A549 (cell line): ENCODE results near the gene NDNF. TPM values are rescaled to one million over a fixed set of nuclear protein-coding genes. Genes with fewer than 3 reads are reported as not detected.

ENCODE experiments used
- ATAC-seq, 2 experiments: fragments of 200-7000 bp in 1 of 2; fragments of >200 bp in 1 of 2; cut with Nextera tagmentation in 1 of 2; cut with Tn5 transposase in 1 of 2; 3 replicates each; pipeline versions ENCODE4 v1.8.0 to v1.9.1; 2018 to 2020; ENCODE audit warnings: mild to moderate bottlenecking in 1 of 2, moderate library complexity in 1 of 2
- CTCF ChIA-PET: fragments of 300-600 bp; sonication (Branson Sonifier 250); formaldehyde crosslinking; extraction: SDS; loops from one replicate; lab custom pipeline; 2021; ENCODE audit warnings: antibody characterized with exemption, inconsistent platforms; lab: Yijun Ruan, JAX
- POLR2A ChIA-PET: fragments of 350-600 bp; formaldehyde crosslinking; extraction: SDS; loops from one replicate; lab custom pipeline; 2021; ENCODE audit warnings: antibody characterized with exemption, inconsistent platforms; lab: Yijun Ruan, JAX
- DNase-seq, 2 experiments: peaks; one replicate each; pipeline versions ENCODE4 v3.0.0 to v3.0.0-alpha.2; 2011 to 2016; ENCODE audit warnings: low read depth in 1 of 2, low spot score in 1 of 2
- FAIRE-seq: peaks from 2 replicates; lab custom pipeline; 2011; peaks lifted over from hg19 to GRCh38; lab: Jason Lieb, UNC
- H3K27ac ChIP-seq, 2 experiments: fragments of >200 bp; sonication (Bioruptor Twin); formaldehyde crosslinking; 3 replicates each; pipeline ENCODE4 v1.5.1; 2016 to 2017
- H3K4me1 ChIP-seq: fragments of >200 bp; sonication (Bioruptor Twin); formaldehyde crosslinking; 3 replicates; pipeline ENCODE4 v1.6.1; 2016
- H3K4me2 ChIP-seq: fragments of >200 bp; sonication (Bioruptor Twin); formaldehyde crosslinking; 3 replicates; pipeline ENCODE4 v1.6.1; 2016
- H3K4me3 ChIP-seq: fragments of >200 bp; sonication (Bioruptor Twin); formaldehyde crosslinking; 3 replicates; pipeline ENCODE4 v1.5.1; 2016
- H3K9me3 ChIP-seq: fragments of >200 bp; sonication (Bioruptor Twin); formaldehyde crosslinking; 3 replicates; pipeline ENCODE4 v1.6.1; 2016
- ATOH8 ChIP-seq: fragments of 250-450 bp; sonication (Bioruptor Pico); IDR thresholded peaks from 2 replicates; pipeline ENCODE4 v1.5.0; 2020; ENCODE audit warnings: low read depth, mild to moderate bottlenecking, moderate library complexity
- CBX8 ChIP-seq: fragments of 200-600 bp; sonication (generic); IDR thresholded peaks from 2 replicates; pipeline ENCODE4 v1.6.1; 2016
- CHD4 ChIP-seq: fragments of 200-600 bp; sonication (generic); IDR thresholded peaks from 2 replicates; pipeline ENCODE4 v1.6.1; 2016; ENCODE audit warnings: antibody characterized with exemption, mild to moderate bottlenecking, borderline replicate concordance
- E2F6 ChIP-seq: IDR thresholded peaks from 2 replicates; pipeline ENCODE4 v1.6.1; 2012; ENCODE audit warnings: low read depth, borderline replicate concordance
- EHMT2 ChIP-seq: fragments of 200-600 bp; sonication (generic); IDR thresholded peaks from 2 replicates; pipeline ENCODE4 v1.6.1; 2016; ENCODE audit warnings: antibody characterized with exemption, low read depth, mild to moderate bottlenecking, moderate library complexity
- EP300 ChIP-seq, 2 experiments: fragments of >200 bp; sonication (Bioruptor Twin); formaldehyde crosslinking; IDR thresholded peaks; 2 replicates in 1 of 2; 3 replicates in 1 of 2; pipeline ENCODE4 v1.6.1; 2016 to 2017
- FOSB ChIP-seq: fragments of 250-450 bp; sonication (Bioruptor Pico); IDR thresholded peaks from 2 replicates; pipeline ENCODE4 v1.5.0; 2020; ENCODE audit warnings: mild to moderate bottlenecking, moderate library complexity
- FOSL2 ChIP-seq, 2 experiments: fragments of 450-650 bp in 1 of 2; fragments of >200 bp in 1 of 2; sonication (Bioruptor Twin) in 1 of 2; formaldehyde crosslinking; IDR thresholded peaks; 2 replicates each; pipeline versions ENCODE4 v1.5.0 to v1.6.1; 2016 to 2020; ENCODE audit warnings: mild to moderate bottlenecking in 1 of 2, moderate library complexity in 1 of 2
- FOXS1 ChIP-seq: fragments of 250-450 bp; sonication (Bioruptor Pico); IDR thresholded peaks from 2 replicates; pipeline ENCODE4 v1.5.0; 2020; ENCODE audit warnings: mild to moderate bottlenecking, moderate library complexity
- HEYL ChIP-seq: fragments of 250-450 bp; sonication (Bioruptor Pico); IDR thresholded peaks from 2 replicates; pipeline ENCODE4 v1.8.0; 2021; ENCODE audit warnings: mild to moderate bottlenecking, moderate library complexity
- HMGXB4 ChIP-seq: fragments of 250-450 bp; sonication (Bioruptor Pico); IDR thresholded peaks from 2 replicates; pipeline ENCODE4 v1.5.0; 2021; ENCODE audit warnings: mild to moderate bottlenecking, moderate library complexity, borderline replicate concordance
- HOXB5 ChIP-seq: fragments of 250-450 bp; sonication (Bioruptor Pico); IDR thresholded peaks from 2 replicates; pipeline ENCODE4 v1.5.0; 2020; ENCODE audit warnings: mild to moderate bottlenecking, moderate library complexity
- JUN ChIP-seq, 2 experiments: fragments of >200 bp; sonication (Bioruptor Twin); formaldehyde crosslinking; IDR thresholded peaks; 2 replicates in 1 of 2; 3 replicates in 1 of 2; pipeline ENCODE4 v1.6.1; 2016 to 2017
- KDM5A ChIP-seq: fragments of 200-600 bp; sonication (generic); IDR thresholded peaks from 2 replicates; pipeline ENCODE4 v1.6.1; 2016; ENCODE audit warnings: antibody characterized with exemption, mild to moderate bottlenecking
- MAX ChIP-seq: IDR thresholded peaks from 2 replicates; pipeline ENCODE4 v1.6.1; 2012
- PBX3 ChIP-seq: IDR thresholded peaks from 2 replicates; pipeline ENCODE4 v1.6.1; 2012
- POLR2A ChIP-seq: IDR thresholded peaks from 2 replicates; pipeline ENCODE4 v1.6.1; 2012; ENCODE audit warnings: mild to moderate bottlenecking, low read length
- RCOR1 ChIP-seq: fragments of 150-350 bp; IDR thresholded peaks from 2 replicates; pipeline ENCODE4 v1.6.1; 2014; ENCODE audit warnings: antibody characterized with exemption, low read length, low read depth
- REST ChIP-seq: fragments of 200-600 bp; sonication (generic); IDR thresholded peaks from 2 replicates; pipeline ENCODE4 v1.6.1; 2016; ENCODE audit warnings: antibody characterized with exemption, mild to moderate bottlenecking, moderate library complexity
- TP53 ChIP-seq: fragments of 250-450 bp; sonication (Bioruptor Pico); IDR thresholded peaks from 2 replicates; pipeline ENCODE4 v1.5.0; 2021; ENCODE audit warnings: mild to moderate bottlenecking, moderate library complexity
- ZNF302 ChIP-seq: fragments of 250-450 bp; sonication (Bioruptor Pico); IDR thresholded peaks from 2 replicates; pipeline ENCODE4 v1.9.0; 2021; ENCODE audit warnings: inconsistent platforms, mild to moderate bottlenecking, moderate library complexity
- ZSCAN20 ChIP-seq: fragments of 250-450 bp; sonication (Bioruptor Pico); IDR thresholded peaks from 2 replicates; pipeline ENCODE4 v1.8.0; 2022; ENCODE audit warnings: mild to moderate bottlenecking, moderate library complexity
- WGBS: methylation state at CpG from one replicate; pipeline ENCODE4 v1.1.6; 2017; ENCODE audit errors: missing lambda C conversion rate; 5-methylcytosine and 5-hydroxymethylcytosine counted together
- polyA plus RNA-seq, 4 experiments: library from polyadenylated mRNA; depleted of rRNA in 3 of 4; stranded (reverse); fragments of >200 nt; fragmentation: RNase III in 1 of 4; extraction: RNeasy Plus Mini Kit Qiagen cat#74134 plus additional on column Dnase treatment in 1 of 4; gene quantifications; 2 replicates in 3 of 4; 3 replicates in 1 of 4; pipeline ENCODE4 v1.2.3, GENCODE V29; 2011 to 2017

The NDNF gene
- polyA plus RNA-seq, 2 of the 4 experiments (the other 2 are of a cell fraction): not detected

- ATAC-seq: no peak
- H3K4me3 ChIP-seq: no peak overlapping the region
- H3K4me2 ChIP-seq: no peak overlapping the region
- FAIRE-seq: no peak
- ChIA-PET POLR2A (no interaction called here), CTCF (no interaction called here)
- no peak overlapping the region for H3K27ac ChIP-seq
- TF ChIP-seq RCOR1: no peak
- TF ChIP-seq POLR2A: no peak
- TF ChIP-seq FOSB (CRISPR knock-in tag): no peak
- TF ChIP-seq JUN (IDR thresholded peaks at IDR 0.05): no peak
- TF ChIP-seq HOXB5 (CRISPR knock-in tag): no peak
- no peak for TF ChIP-seq CBX8
- TF ChIP-seq ZNF302 (CRISPR knock-in tag): no peak
- TF ChIP-seq KDM5A: no peak
- TF ChIP-seq ZSCAN20 (CRISPR knock-in tag): no peak
- no peak for TF ChIP-seq EHMT2
- TF ChIP-seq PBX3: no peak
- TF ChIP-seq TP53 (CRISPR knock-in tag): no peak
- no peak for TF ChIP-seq CHD4
- TF ChIP-seq FOSL2 (IDR thresholded peaks at IDR 0.05): no peak
- no peak for TF ChIP-seq FOSL2 (CRISPR knock-in tag; IDR thresholded peaks at IDR 0.05)
- no peak for TF ChIP-seq HEYL
- no peaks in the 10 kb centered on the region for H3K4me1 ChIP-seq
- H3K9me3 ChIP-seq: no peaks in the 10 kb centered on the region
- 13% methylated on average over 1 of the region's 1 CpG for WGBS
- no peak for DNase-seq
Observed at GRCh38 chr4:121011780-121012340, 60.5 kb downstream of the NDNF start.

GRCh38 chr4:121011138-121011537 is 61.2 kb downstream of the NDNF start:
- CTCF ChIA-PET: no interaction called here

More at GRCh38 chr4:121011138-121011537, 61.2 kb downstream of the NDNF start:
- no peak overlapping the region for H3K27ac ChIP-seq
- H3K4me3 ChIP-seq: no peak overlapping the region
- no peak for ATAC-seq
- no peak for FAIRE-seq
- H3K4me2 ChIP-seq: no peak overlapping the region
- H3K9me3 ChIP-seq: no peaks in the 10 kb centered on the region
- no peak for DNase-seq
- H3K4me1 ChIP-seq: no peaks in the 10 kb centered on the region
- POLR2A ChIA-PET: no interaction called here
- 15% methylated on average over 2 of the region's 2 CpGs for WGBS
- no peak for TF ChIP-seq FOXS1
- TF ChIP-seq HMGXB4: no peak
- TF ChIP-seq EP300 (IDR thresholded peaks at IDR 0.05): no peak
- TF ChIP-seq EHMT2: no peak
- no peak for TF ChIP-seq MAX
- TF ChIP-seq ATOH8 (CRISPR knock-in tag): no peak
- no peak for TF ChIP-seq REST
- TF ChIP-seq POLR2A: no peak
- no peak for TF ChIP-seq E2F6
- no peak for TF ChIP-seq FOSL2 (IDR thresholded peaks at IDR 0.05)
- no peak for TF ChIP-seq FOSL2 (CRISPR knock-in tag; IDR thresholded peaks at IDR 0.05)
